Measurements from ENCODE around the gene SLC49A3.

GRCh38 chr4:725391-726234 is 36.7 kb upstream of the SLC49A3 start:
- TF ChIP-seq CTCF (IDR thresholded peaks at IDR 0.05) = no peak
- no peak for TF ChIP-seq POLR2AphosphoS5 (IDR thresholded peaks at IDR 0.05)

Data from breast epithelium (tissue), 3 donors.